HTERT RPE-1 (cell line): ENCODE data around the gene INTS3.
"Not testable (repeated sequence)": the region's sequence is repeated elsewhere in the genome, so short reads cannot be mapped to it uniquely, and the experiment has no call there.

Source experiments
- in situ Hi-C: fragments of 300-500 bp; cut with MboI; formaldehyde crosslinking; loops from 4 replicates; pipeline ENCODE4 v1.14.3; 2020; ENCODE audit warnings: low sequenced_read_pairs

INTS3 gene

DNA sequence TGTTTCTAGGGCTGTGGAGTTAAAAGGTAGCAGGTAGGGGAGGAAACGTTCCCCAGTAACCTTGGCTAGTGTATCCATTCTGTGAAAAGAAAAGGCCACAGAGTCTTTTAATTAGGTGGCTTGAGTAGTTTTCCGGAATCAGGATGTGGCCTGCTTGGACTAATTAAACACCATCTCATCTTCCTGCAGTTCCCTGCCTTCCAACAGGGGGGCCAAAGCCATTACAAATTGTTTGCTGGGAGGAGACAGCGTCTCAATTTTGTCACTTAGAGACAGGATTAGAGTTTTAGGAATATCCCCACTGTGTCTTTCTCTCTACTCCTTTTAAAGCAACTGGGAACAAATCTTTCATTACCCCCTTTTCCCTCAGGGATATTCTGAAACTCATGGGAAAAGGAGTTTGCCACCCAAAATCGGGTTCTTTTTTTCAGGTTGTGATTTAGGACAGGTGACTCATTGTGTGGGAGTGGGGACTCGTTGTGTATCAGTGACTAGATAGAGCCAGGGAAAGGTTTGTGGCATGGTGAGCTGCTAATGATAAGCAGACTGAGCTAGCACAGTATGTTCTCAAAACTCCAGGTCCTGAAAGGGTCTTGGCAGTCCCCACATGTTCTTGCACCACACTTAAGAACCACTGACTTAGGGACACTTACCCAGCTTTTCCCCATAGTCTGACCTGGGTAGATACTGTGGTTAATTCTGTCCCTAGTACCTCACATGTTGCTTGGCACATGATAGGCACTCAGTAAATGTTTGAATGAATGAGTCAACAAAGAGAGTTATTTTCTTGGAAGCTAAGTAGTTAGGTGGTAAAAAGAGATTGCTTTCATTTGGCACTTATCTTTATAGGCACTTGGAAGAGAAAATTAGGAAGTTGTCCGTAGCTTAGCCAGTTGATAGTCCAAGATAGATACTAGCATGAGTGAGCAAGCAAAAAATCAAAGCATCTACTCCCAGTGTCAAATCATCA is 22.5 kb downstream of the INTS3 start:
- in situ Hi-C loops: no loop called here

DNA sequence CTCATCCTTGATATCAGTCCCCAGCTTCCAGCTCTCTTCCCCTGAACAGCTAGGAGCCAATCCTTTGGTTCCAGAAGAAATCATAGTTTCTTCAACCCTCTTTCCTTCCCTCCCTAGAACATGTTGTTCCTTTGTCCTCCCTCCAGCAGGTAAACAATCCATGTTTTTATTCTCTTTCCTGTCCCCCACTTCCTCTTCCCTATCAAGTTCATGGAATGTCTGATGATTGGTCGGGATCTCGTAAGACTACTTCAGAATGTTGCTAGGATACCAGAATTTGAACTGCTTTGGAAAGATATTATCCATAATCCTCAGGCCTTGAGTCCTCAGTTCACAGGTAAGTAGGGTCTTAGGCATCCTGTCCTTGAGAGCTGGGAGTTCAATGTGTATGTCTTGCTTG is 24.2 kb downstream of the INTS3 start:
- in situ Hi-C loops: no loop called here

DNA sequence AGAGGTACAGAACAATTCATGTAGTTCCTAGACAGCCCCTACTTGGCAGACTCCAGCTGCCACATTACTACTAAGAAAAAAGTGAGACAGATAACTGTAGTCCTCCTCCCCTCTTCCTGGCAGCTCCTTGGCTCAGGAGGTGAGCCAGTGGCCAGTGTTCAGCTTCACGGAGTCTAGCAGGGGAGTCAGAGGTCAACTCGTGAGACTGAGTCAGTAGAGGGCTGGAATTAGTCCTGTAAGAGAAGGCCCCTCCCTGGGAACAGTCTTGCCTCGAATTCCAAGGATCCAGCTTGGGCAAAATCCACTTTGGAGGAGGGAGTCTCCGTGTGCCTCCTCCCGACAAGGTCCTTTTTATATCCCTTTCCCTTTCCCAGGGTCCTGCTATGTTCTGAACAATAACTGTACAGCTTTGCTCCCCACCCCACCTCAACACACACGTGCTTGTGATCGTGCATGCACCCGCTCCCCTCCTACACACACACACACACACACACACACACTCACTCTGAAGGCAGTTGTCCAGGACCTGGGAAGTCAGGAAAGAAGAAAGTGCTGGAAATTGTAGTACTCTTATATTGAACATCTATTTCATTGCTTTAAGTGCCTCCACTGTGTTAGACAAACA is 24.8 kb downstream of the INTS3 start:
- in situ Hi-C loops: no loop called here

DNA sequence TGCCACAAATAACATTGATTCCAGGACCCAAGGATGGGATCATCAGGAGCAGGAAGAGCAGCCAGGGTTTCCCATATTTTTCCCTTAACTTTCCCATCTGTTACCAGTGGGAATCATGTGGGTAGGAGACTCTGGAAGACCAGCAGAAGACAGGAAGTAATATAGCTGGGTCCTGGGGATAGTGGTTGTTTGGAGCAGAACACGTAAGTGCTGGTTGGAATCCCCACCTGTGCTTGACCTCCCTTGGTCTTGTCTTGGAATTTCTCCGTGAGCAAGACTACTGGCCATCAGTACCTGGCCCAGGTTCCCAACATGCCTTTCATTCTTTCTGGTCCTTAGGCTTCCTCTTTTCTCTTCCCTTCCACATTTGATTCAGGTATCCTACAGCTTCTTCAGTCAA is 26.4 kb downstream of the INTS3 start:
- in situ Hi-C loops: no loop called here

DNA sequence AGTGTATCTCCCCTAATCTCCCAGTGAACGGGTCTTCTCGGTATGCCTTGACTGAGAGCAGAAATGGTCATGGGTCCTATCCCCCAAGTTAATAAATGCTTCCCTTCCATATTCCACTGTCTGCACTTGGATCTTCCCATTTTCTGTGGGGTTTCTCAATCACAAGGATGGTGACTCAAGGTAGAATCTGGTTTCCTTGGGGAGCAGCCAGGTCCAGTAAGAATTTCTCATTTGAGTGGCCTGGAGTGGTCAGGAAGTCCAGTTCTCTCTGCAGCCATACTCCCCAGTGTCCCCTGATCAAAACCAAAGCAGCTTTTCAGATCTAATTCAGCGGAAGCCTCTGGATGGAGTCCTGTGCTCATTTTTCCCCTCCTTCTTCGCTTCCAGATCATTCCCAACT is 32.6 kb downstream of the INTS3 start:
- in situ Hi-C loops: no loop called here

DNA sequence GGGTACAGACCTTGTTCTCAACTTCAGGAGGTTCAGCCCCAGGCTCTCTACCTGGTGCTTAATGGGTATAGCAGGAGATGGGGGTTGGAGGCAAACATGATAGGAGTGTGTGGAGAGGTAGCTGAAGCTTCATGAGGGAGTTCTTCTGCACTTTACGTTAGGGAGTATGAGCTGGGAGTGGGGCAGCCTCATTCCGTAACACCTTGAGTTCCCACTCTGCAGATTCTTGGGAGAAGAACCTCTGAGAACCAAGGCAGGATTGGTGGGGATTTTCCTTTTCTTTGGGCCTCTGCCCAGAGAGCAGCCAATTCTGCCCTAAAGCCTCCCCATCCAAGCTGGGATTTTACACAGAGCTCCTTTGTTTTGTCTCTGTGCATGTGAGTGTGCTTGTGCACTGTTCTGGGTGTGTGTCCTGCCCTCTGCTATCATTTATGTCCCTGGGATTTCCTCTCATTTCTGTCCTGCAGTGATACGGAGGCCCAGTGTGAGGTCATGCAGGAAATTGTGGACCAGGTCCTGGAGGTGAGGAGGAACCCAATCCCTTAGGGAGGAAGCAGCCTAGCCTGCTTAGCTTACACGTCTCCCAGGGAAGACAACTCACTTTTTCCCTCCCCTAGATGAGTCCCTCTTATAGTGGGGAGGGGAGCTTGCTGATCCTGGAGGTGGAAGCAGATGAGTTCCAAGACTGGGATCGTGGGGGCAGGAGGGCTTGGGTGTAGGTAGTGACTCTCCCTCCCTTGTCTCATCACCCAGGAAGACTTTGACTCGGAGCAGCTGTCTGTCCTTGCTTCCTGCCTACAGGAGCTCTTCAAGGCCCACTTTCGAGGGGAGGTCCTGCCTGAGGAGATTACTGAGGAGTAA is 35.7 kb downstream of the INTS3 start:
- in situ Hi-C loops: no loop called here

DNA sequence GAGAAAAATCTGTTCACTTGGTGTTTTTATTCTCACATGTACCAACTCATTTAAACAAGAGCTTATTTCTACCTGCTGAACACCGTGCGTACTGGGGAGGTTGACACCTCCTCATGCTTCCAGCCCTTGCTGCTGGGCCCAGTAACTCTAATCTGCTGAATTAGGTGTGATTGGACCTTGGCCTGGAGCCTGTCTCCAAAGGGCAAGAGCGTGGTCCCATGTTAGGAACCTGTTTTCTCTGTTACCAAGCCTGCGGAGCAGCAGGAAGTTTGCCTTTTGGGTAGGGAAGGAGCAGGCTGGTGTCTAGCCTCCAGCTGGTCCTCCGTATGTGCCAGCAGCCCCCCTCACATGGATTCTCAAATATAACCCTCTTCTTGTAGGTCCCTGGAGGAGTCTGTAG is 36.5 kb downstream of the INTS3 start:
- in situ Hi-C loops: no loop called here

DNA sequence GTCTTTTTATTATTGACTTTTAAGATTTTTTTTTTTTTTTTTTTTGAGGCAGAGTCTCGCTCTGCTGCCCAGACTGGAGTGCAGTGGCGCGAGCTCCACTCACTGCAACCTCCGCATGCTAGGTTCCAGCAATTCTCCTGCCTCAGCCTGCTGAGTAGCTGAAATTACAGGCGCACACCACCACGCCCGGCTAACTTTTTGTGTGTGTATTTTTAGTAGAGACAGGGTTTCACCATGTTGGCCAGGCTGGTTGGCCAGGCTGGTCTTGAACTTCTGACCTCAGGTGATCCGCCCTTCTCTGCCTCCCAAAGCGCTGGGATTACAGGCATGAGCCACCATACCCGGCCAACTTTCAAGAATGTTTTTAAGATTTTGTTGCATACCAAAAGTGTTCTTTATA is 38.8 kb downstream of the INTS3 start:
- in situ Hi-C loops: not testable (repeated sequence)

DNA sequence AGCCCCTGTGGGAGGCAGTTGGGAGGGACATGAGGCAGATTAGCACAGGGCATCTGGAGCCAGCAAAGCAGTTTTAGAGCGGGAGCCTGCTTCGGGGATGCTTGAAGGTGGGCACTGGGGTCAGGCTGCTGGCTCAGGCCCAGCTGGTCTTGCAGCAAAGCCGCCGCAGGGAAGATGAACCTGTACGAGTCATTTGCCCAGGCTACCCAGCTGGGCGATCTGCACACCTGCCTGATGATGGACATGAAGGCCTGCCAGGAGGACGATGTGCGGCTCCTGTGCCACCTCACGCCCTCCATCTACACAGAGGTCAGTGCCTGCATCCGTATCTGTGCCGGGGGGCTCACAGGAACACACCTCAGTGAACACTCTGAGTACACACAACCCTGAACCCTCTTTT is 39.7 kb downstream of the INTS3 start:
- in situ Hi-C loops: no loop called here

DNA sequence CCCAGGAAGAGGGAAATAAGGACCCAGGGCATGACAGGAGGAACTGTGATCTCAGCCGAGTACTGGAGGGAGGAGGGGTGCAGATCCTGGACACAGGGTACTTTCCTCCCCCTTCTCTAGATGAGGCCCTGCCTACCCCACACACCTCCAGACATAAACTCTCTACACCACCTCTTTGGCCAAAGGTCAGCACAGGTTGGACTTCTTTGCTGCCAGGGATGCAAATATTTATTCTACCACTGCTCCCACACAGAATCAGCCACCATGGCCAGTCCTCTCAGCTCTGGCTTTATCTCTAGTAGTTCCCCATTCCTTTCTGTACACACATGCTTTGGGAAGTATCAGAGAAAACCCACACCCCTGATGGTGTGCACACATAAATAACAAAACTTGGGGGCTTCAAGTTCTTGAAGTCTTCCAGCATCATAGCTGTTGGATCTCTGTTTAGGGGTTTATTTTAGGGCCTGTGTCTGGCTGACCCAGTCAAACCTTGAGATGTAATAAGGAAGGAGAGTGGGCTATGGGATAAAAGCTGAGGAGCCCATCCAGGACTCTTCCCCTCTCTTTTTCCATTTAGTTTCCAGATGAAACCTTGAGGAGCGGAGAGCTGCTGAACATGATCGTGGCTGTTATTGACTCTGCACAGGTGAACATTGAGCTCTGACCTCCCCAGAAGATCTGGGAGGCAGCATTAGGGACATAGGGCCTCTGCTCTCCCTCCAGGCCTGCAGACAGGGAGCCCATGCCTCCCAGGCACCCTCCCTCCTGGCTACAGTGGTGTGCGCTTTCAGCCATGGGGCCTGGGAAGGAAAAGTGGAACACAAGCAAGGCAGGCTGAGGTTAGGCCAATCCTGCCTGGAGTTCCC is 40.7 kb downstream of the INTS3 start:
- in situ Hi-C loops: no loop called here

DNA sequence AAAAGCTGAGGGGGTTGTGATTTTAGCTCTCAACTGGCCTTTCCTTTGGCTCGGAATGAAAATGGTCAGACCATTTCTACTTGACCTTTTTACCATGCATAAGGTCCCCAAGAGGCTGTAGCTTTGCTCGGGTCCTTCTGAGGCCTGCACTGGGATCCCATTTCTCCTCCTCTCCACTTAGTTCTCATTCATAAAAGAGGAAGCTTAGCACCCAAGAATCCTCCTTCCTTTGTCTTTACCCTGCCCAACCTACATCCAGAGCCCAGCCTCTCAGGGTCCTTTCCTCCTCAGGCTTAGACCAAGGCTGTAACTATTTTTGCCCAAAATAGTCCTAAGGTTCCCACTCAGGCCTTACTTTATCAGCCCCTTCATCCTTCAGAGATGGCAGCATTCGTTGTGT is 41.4 kb downstream of the INTS3 start:
- in situ Hi-C loops: no loop called here

DNA sequence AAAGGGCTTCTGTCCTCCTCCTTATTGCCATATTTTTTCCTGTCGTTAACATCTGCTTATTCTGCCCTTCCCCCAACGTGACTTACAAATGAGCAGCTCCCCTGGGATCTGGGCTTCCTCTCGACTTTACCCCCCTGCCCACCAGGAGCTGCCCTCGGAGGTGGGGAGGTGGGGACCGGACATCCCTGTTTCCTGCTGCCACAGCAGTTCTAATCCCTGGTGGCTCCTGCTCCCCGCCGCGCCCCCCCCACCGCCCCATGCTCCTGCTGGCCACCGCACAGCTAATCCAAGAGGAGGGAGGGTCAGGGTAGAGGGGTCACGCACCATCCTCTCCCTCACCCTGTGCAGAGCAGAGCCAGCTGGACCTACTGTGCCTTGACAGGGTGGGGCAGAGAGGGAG is 42.9 kb downstream of the INTS3 start:
- in situ Hi-C loops: no loop called here

DNA sequence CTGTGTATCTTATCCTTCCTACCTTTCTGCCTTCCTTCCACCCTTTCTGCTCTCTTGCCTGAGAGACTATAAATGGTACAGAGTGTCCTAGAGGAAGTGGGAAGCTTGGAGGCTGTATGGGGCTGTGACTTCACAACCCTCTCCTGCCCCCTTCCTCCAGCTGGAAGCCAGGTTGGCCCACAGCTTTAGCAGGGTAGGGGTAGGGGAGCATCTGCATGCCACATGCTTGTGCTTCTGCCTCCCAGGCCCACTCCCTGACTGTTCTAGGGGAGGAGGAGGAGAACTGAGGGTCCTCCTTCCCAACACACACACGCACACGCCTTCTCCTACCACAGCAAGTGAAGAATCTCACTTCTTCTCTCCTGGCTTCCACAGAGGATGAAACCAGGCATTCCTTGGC is 43.4 kb downstream of the INTS3 start:
- in situ Hi-C loops: no loop called here

DNA sequence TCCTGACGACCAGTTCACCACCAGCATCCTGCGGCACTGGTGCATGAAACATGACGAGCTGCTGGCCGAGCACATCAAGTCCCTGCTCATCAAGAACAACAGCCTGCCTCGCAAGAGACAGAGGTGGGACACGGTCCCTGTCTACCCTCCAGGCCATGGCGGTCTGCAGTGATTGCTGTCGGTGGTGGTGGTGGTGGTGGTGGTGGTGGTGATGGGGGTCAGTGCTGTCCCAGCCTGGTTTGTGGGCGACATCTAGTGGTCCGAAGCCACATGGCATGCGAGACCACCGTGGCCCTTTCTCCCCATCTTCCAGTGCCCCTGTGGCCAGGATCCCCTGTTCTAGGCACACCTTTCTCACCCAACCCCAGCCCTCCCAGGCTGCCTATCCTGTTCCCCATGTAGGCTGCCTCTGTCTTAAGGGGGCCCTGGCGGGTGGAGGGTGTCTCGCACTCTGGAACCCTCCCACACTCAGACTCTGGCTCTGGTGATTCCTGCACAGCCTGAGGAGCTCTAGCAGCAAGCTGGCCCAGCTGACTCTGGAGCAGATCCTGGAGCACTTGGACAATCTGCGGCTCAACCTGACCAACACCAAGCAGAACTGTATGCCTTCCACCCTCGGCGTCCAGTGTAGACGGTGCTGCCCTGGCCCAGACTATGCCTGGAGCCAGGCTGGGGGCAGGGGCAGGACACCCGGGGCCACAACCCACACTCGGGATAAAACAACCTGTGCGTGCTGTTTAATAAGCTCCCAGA is 44.2 kb downstream of the INTS3 start:
- in situ Hi-C loops: no loop called here

DNA sequence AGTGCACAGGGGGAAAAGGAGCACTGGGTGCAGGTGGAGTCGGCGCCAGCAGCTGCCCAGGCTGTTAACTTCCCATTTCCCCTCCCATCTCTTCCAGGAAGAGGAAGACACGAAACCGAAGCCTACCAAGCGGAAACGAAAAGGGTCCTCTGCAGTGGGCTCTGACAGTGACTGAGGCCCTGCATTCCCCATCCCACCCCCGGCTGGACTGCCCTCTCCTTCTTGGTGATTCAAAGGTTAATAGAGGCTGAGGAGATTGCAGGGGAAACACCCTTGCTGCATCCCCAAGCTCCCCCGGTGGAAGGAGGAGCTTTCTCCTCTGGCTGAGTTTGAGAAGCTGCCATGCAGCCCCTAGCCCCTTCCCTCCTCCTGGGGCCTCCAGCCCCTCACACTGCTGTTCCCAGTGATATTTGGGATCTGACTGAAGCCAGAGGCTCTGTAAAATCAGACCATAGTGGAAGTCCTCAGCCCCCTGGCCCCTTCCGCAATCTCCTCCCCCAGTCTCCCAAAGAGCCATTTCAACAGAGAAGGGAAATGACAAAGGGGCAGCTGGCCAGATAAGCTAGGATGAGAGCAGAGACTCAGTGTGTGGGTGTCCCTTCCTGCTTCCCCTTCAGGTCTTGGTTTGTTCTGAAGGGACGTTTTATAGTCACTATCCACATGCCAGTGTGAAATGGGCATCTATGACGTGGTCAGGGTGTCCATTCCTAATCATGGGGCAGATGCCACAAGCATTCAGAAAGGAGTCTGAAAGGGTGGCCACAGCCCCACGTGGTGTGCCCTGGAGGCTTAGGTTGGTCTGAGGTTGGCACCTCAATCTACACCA is 45.5 kb downstream of the INTS3 start:
- in situ Hi-C loops: no loop called here

DNA sequence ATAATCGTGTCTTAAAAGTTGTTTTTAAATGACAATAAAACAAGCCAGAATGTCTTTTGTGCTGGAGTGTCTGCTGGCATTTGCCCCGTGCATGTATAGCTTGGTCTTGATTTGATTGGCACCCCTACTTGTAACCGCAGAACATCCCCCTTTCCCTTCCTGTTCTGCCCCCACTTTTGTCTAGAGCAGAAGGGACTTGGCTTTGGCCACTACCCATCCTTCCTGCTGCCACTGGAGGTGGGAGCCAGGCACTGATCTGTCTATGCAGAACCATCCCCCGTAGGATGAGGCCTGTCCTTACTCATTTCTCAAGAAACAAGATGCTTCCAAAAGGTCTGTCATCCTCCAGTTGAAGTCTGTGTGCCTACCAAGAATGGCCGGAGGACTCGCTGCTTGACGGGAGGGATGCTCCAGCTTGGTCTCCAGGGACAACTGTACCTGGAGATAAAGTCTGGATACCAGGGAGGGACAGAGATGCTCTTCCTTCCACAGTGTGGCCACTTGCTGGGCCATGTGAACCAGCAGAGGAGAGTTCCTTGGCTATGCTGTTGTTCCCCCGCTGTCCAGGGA is 46.3 kb downstream of the INTS3 start:
- in situ Hi-C loops: no loop called here

DNA sequence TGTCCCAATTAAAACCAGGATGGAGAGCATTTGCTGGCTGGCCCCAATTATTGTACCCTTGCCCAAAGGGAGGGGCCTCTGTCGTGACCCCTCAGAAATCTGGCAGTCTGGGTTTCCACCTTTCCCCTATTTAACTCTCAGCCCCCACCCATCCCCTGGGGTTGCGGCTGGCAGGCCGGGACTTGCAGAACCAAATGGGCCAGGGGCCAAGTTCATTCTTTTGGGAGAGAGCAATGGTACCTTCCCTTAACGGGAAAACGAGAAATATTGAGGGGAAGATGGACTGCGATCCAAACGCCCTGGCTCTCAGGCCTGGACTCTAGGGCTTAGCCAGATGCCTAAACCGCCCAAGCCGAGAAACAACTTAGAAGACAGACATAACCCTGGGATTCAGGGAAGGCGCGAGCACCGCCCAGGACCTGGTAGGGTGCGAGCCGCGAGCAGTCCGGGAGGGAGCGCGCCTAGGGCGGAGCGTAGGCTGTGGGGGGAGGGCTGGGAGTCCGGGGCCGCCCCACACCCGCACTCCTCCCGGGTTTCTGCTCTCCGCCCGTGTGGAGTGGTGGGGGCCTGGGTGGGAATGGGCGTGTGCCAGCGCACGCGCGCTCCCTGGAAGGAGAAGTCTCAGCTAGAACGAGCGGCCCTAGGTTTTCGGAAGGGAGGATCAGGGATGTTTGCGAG is 47.1 kb downstream of the INTS3 start, which contains the start of gene SLC27A3:
TSS of gene SLC27A3 (plus strand) at position 628 of the 678 bp plus-strand sequence. CDS start 91 bp downstream, outside the sequence.
- in situ Hi-C loops: no loop called here
